ENCODE results near the gene CPM. TPM values are rescaled to one million over a fixed set of nuclear protein-coding genes. Genes with fewer than 3 reads are reported as not detected.

CPM gene
- total and polyA plus RNA-seq, 7 experiments from 2014 or later, result 0.06 to 5.9 (median 1.8) TPM

- Histone ChIP-seq H3K4me3 (ENCODE audit: low read length) (no peak overlapping the region), H3K4me1 (ENCODE audit: control insufficient read depth in 2 of 2, insufficient read depth in 2 of 2, low read length in 2 of 2) (peaks cover 0 to 6% of the 10 kb centered on the region in 2 donors), H3K27me3 (ENCODE audit: control insufficient read depth in 2 of 2, insufficient read depth in 2 of 2, low read length in 2 of 2) (peaks cover 0 to 2% of the 10 kb centered on the region in 2 donors), H3K27ac (ENCODE audit: low read depth, low read length) (no peak overlapping the region), H3K36me3 (ENCODE audit: control insufficient read depth in 2 of 3, insufficient read depth in 3 of 3, low read length in 3 of 3) (no peaks in the 10 kb centered on the region), H3K9me3 (ENCODE audit: control insufficient read depth in 2 of 3, low read length in 3 of 3) (no peaks in the 10 kb centered on the region)
- ATAC-seq, result no peak
- DNase-seq, result no peak
- ChIA-PET POLR2A (no interaction called here), CTCF (no interaction called here)
- Mint-ChIP-seq H3K27me3 (peaks cover 4 to 8% (median 5%) of the 10 kb centered on the region in 5 donors), H3K36me3 (peaks cover 0 to 11% (median 0%) of the 10 kb centered on the region in 5 donors), H3K9me3 (peaks cover 0 to 4% (median 0%) of the 10 kb centered on the region in 11 donors), H3K4me1 (peaks cover 6 to 20% (median 7%) of the 10 kb centered on the region in 7 donors), H3K27ac (no peak overlapping the region), H3K4me3 (no peak overlapping the region)
- intact Hi-C loops (cut with micrococcal nuclease), result loop anchor here (5.0 to 10.0 kb wide), 3 partner anchors 55 to 807 kb away; partner anchors contain the start of gene RAB3IP (in 1 of the 2)
These were observed 2.8 kb downstream of the CPM start for GRCh38 chr12:68930178-68930577.

GRCh38 chr12:68924546-68924945 is 8.4 kb downstream of the CPM start:
- no peaks in the 10 kb centered on the region for H3K4me1 ChIP-seq (ENCODE audit: control insufficient read depth in 2 of 2, insufficient read depth in 2 of 2, low read length in 2 of 2)
- no peak overlapping the region for H3K4me3 ChIP-seq (ENCODE audit: low read length)
- H3K4me3 Mint-ChIP-seq, result no peak overlapping the region
- ChIA-PET POLR2A (no interaction called here), CTCF (no interaction called here)
- peaks cover 0 to 33% (median 0%) of the 10 kb centered on the region in 7 donors for H3K4me1 Mint-ChIP-seq
- H3K9me3 Mint-ChIP-seq, result peaks cover 0 to 4% (median 0%) of the 10 kb centered on the region in 11 donors
- no peak overlapping the region for H3K27ac ChIP-seq (ENCODE audit: low read depth, low read length)
- intact Hi-C loops (cut with micrococcal nuclease), result no loop called here
- no peak for DNase-seq
- no peaks in the 10 kb centered on the region for H3K36me3 ChIP-seq (ENCODE audit: control insufficient read depth in 2 of 3, insufficient read depth in 3 of 3, low read length in 3 of 3)
- no peak for ATAC-seq
- peaks cover 0 to 4% (median 0%) of the 10 kb centered on the region in 5 donors for H3K27me3 Mint-ChIP-seq
- H3K36me3 Mint-ChIP-seq, result peaks cover 0 to 9% (median 0%) of the 10 kb centered on the region in 5 donors
- H3K27ac Mint-ChIP-seq, result no peak overlapping the region
- no peaks in the 10 kb centered on the region for H3K9me3 ChIP-seq (ENCODE audit: control insufficient read depth in 2 of 3, low read length in 3 of 3)
- H3K27me3 ChIP-seq (ENCODE audit: control insufficient read depth in 2 of 2, insufficient read depth in 2 of 2, low read length in 2 of 2), result no peaks in the 10 kb centered on the region

- DNase-seq, result peak in 1 of 9 donors; percentile 25
These were observed 13.3 kb downstream of the CPM start for GRCh38 chr12:68919581-68920239.

GRCh38 chr12:68918960-68919359 is 14.0 kb downstream of the CPM start:
- no peak overlapping the region for H3K4me3 Mint-ChIP-seq
- ChIA-PET POLR2A (no interaction called here), CTCF (no interaction called here)
- no peak overlapping the region for H3K27ac ChIP-seq (ENCODE audit: low read depth, low read length)
- no peak overlapping the region for H3K27ac Mint-ChIP-seq
- no peaks in the 10 kb centered on the region for H3K9me3 ChIP-seq (ENCODE audit: control insufficient read depth in 2 of 3, low read length in 3 of 3)
- H3K4me1 ChIP-seq (ENCODE audit: control insufficient read depth in 2 of 2, insufficient read depth in 2 of 2, low read length in 2 of 2), result no peaks in the 10 kb centered on the region
- H3K9me3 Mint-ChIP-seq, result no peaks in the 10 kb centered on the region
- H3K4me3 ChIP-seq (ENCODE audit: low read length), result no peak overlapping the region
- intact Hi-C loops (cut with micrococcal nuclease), result no loop called here
- DNase-seq (peak in 1 of 9 donors; percentile 28), ATAC-seq (no peak)
- H3K27me3 Mint-ChIP-seq, result peaks cover 0 to 4% (median 0%) of the 10 kb centered on the region in 5 donors
- H3K36me3 ChIP-seq (ENCODE audit: control insufficient read depth in 2 of 3, insufficient read depth in 3 of 3, low read length in 3 of 3), result no peaks in the 10 kb centered on the region
- H3K36me3 Mint-ChIP-seq, result no peaks in the 10 kb centered on the region
- no peaks in the 10 kb centered on the region for H3K27me3 ChIP-seq (ENCODE audit: control insufficient read depth in 2 of 2, insufficient read depth in 2 of 2, low read length in 2 of 2)
- peaks cover 0 to 38% (median 4%) of the 10 kb centered on the region in 7 donors for H3K4me1 Mint-ChIP-seq

More at GRCh38 chr12:68919581-68920239, 13.3 kb downstream of the CPM start:
- Mint-ChIP-seq H3K4me3 (no peak overlapping the region), H3K36me3 (no peaks in the 10 kb centered on the region), H3K27me3 (peaks cover 0 to 4% (median 0%) of the 10 kb centered on the region in 5 donors), H3K9me3 (no peaks in the 10 kb centered on the region), H3K4me1 (peaks cover 0 to 41% (median 4%) of the 10 kb centered on the region in 7 donors), H3K27ac (peak overlapping the region in 2 of 9 donors; percentile 2 to 59)
- no peaks in the 10 kb centered on the region for H3K9me3 ChIP-seq (ENCODE audit: control insufficient read depth in 2 of 3, low read length in 3 of 3)
- CTCF ChIA-PET, result no interaction called here
- H3K4me3 ChIP-seq (ENCODE audit: low read length), result no peak overlapping the region
- no peak overlapping the region for H3K27ac ChIP-seq (ENCODE audit: low read depth, low read length)
- intact Hi-C loops (cut with micrococcal nuclease), result no loop called here
- ATAC-seq, result no peak
- POLR2A ChIA-PET, result no interaction called here
- H3K36me3 ChIP-seq (ENCODE audit: control insufficient read depth in 2 of 3, insufficient read depth in 3 of 3, low read length in 3 of 3), result no peaks in the 10 kb centered on the region
- H3K4me1 ChIP-seq (ENCODE audit: control insufficient read depth in 2 of 2, insufficient read depth in 2 of 2, low read length in 2 of 2), result no peaks in the 10 kb centered on the region
- H3K27me3 ChIP-seq (ENCODE audit: control insufficient read depth in 2 of 2, insufficient read depth in 2 of 2, low read length in 2 of 2), result no peaks in the 10 kb centered on the region

- H3K27me3 ChIP-seq (ENCODE audit: control insufficient read depth in 2 of 2, insufficient read depth in 2 of 2, low read length in 2 of 2), result no peaks in the 10 kb centered on the region
- Mint-ChIP-seq H3K36me3 (no peaks in the 10 kb centered on the region), H3K4me3 (no peak overlapping the region), H3K27me3 (no peaks in the 10 kb centered on the region), H3K9me3 (no peaks in the 10 kb centered on the region), H3K27ac (no peak overlapping the region), H3K4me1 (peaks cover 0 to 17% (median 4%) of the 10 kb centered on the region in 7 donors)
- no peak overlapping the region for H3K4me3 ChIP-seq (ENCODE audit: low read length)
- H3K27ac ChIP-seq (ENCODE audit: low read depth, low read length), result no peak overlapping the region
- H3K4me1 ChIP-seq (ENCODE audit: control insufficient read depth in 2 of 2, insufficient read depth in 2 of 2, low read length in 2 of 2), result no peaks in the 10 kb centered on the region
- intact Hi-C loops (cut with micrococcal nuclease), result no loop called here
- ATAC-seq (peak; percentile 16), DNase-seq (no peak)
- H3K9me3 ChIP-seq (ENCODE audit: control insufficient read depth in 2 of 3, low read length in 3 of 3), result no peaks in the 10 kb centered on the region
- ChIA-PET CTCF (no interaction called here), POLR2A (no interaction called here)
- no peaks in the 10 kb centered on the region for H3K36me3 ChIP-seq (ENCODE audit: control insufficient read depth in 2 of 3, insufficient read depth in 3 of 3, low read length in 3 of 3)
These were observed 17.9 kb downstream of the CPM start for GRCh38 chr12:68915055-68915454.

- Histone ChIP-seq H3K27me3 (ENCODE audit: control insufficient read depth in 2 of 2, insufficient read depth in 2 of 2, low read length in 2 of 2) (no peaks in the 10 kb centered on the region), H3K4me1 (ENCODE audit: control insufficient read depth in 2 of 2, insufficient read depth in 2 of 2, low read length in 2 of 2) (no peaks in the 10 kb centered on the region), H3K27ac (ENCODE audit: low read depth, low read length) (no peak overlapping the region), H3K9me3 (ENCODE audit: control insufficient read depth in 2 of 3, low read length in 3 of 3) (no peaks in the 10 kb centered on the region), H3K36me3 (ENCODE audit: control insufficient read depth in 2 of 3, insufficient read depth in 3 of 3, low read length in 3 of 3) (no peaks in the 10 kb centered on the region), H3K4me3 (ENCODE audit: low read length) (no peak overlapping the region)
- H3K27ac Mint-ChIP-seq, result no peak overlapping the region
- intact Hi-C loops (cut with micrococcal nuclease), result no loop called here
- ATAC-seq (no peak), DNase-seq (no peak)
- peaks cover 0 to 6% (median 0%) of the 10 kb centered on the region in 5 donors for H3K27me3 Mint-ChIP-seq
- H3K36me3 Mint-ChIP-seq, result no peaks in the 10 kb centered on the region
- H3K4me1 Mint-ChIP-seq, result peaks cover 0 to 11% (median 4%) of the 10 kb centered on the region in 7 donors
- ChIA-PET POLR2A (no interaction called here), CTCF (no interaction called here)
- H3K4me3 Mint-ChIP-seq, result no peak overlapping the region
- no peaks in the 10 kb centered on the region for H3K9me3 Mint-ChIP-seq
These were observed 19.3 kb downstream of the CPM start for GRCh38 chr12:68913682-68914081.

GRCh38 chr12:68912916-68913315 is 20.1 kb downstream of the CPM start:
- no peak overlapping the region for H3K4me3 Mint-ChIP-seq
- Histone ChIP-seq H3K9me3 (ENCODE audit: control insufficient read depth in 2 of 3, low read length in 3 of 3) (no peaks in the 10 kb centered on the region), H3K4me3 (ENCODE audit: low read length) (no peak overlapping the region), H3K27ac (ENCODE audit: low read depth, low read length) (no peak overlapping the region), H3K27me3 (ENCODE audit: control insufficient read depth in 2 of 2, insufficient read depth in 2 of 2, low read length in 2 of 2) (no peaks in the 10 kb centered on the region), H3K36me3 (ENCODE audit: control insufficient read depth in 2 of 3, insufficient read depth in 3 of 3, low read length in 3 of 3) (no peaks in the 10 kb centered on the region), H3K4me1 (ENCODE audit: control insufficient read depth in 2 of 2, insufficient read depth in 2 of 2, low read length in 2 of 2) (no peaks in the 10 kb centered on the region)
- H3K27me3 Mint-ChIP-seq, result peaks cover 0 to 6% (median 0%) of the 10 kb centered on the region in 5 donors
- H3K9me3 Mint-ChIP-seq, result no peaks in the 10 kb centered on the region
- ChIA-PET CTCF (no interaction called here), POLR2A (no interaction called here)
- no peak overlapping the region for H3K27ac Mint-ChIP-seq
- ATAC-seq, result no peak
- intact Hi-C loops (cut with micrococcal nuclease), result no loop called here
- no peak for DNase-seq
- H3K4me1 Mint-ChIP-seq, result peaks cover 0 to 11% (median 4%) of the 10 kb centered on the region in 7 donors
- no peaks in the 10 kb centered on the region for H3K36me3 Mint-ChIP-seq
